ENCODE measurements around the gene SLC26A9.

DNA sequence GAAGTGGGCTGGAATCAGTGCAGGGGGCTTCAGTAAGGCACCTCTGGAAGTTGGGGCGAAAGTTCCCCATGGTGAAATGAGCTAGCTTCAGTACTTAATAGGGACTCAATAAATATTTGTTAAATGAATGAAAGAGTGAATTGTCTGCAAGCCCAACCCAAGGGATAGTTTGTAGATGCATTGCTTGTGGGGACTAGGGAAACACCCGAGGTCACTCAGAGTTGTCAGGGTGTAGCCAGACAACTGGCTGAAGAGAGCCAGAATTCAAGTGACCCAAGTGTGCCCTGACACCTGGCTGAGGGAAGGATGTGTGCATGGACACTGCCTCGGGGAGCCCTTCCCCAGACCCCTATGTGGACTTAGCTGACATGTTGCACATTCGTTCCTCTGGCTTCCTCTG, 1.3 kb upstream of the SLC26A9 start:
- TF ChIP-seq POLR2A (IDR thresholded peaks at IDR 0.05; ENCODE audit: low read depth, low read length) (no peak), MYC (IDR thresholded peaks at IDR 0.05; ENCODE audit: low read depth, low read length) (no peak), GATA2 (IDR thresholded peaks at IDR 0.05; ENCODE audit: insufficient read depth, insufficient read length, low read depth, low read length) (no peak), POLR2AphosphoS5 (IDR thresholded peaks at IDR 0.05; ENCODE audit: insufficient read depth, low read depth, low read length) (no peak), FOS (IDR thresholded peaks at IDR 0.05; ENCODE audit: borderline replicate concordance, insufficient read depth, low read length) (no peak)
- TF ChIP-seq, protein P1, sequence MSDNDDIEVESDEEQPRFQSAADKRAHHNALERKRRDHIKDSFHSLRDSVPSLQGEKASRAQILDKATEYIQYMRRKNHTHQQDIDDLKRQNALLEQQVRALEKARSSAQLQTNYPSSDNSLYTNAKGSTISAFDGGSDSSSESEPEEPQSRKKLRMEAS (IDR thresholded peaks at IDR 0.05; ENCODE audit: insufficient read depth, insufficient read length) = no peak
- TF ChIP-seq, protein P2, sequence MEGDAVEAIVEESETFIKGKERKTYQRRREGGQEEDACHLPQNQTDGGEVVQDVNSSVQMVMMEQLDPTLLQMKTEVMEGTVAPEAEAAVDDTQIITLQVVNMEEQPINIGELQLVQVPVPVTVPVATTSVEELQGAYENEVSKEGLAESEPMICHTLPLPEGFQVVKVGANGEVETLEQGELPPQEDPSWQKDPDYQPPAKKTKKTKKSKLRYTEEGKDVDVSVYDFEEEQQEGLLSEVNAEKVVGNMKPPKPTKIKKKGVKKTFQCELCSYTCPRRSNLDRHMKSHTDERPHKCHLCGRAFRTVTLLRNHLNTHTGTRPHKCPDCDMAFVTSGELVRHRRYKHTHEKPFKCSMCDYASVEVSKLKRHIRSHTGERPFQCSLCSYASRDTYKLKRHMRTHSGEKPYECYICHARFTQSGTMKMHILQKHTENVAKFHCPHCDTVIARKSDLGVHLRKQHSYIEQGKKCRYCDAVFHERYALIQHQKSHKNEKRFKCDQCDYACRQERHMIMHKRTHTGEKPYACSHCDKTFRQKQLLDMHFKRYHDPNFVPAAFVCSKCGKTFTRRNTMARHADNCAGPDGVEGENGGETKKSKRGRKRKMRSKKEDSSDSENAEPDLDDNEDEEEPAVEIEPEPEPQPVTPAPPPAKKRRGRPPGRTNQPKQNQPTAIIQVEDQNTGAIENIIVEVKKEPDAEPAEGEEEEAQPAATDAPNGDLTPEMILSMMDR (IDR thresholded peaks at IDR 0.05; ENCODE audit: extremely low read depth in 1 of 2, insufficient read depth in 1 of 2, low read depth in 1 of 2, low read length in 2 of 2) = no peak
